OCI-LY3 (cell line): ENCODE results near the gene TANC1.

Source experiments
- H2AFZ ChIP-seq: fragments of 200-600, 300-600 bp; shearing (Covaris generic); 2 replicates; pipeline ENCODE4 v1.6.0; 2014; ENCODE audit warnings: antibody characterized with exemption, low read depth, low read length
- H3K27ac ChIP-seq: fragments of 200-600, 300-600 bp; sonication (generic); 2 replicates; pipeline ENCODE4 v1.5.1; 2014; ENCODE audit warnings: mild to moderate bottlenecking, low read length, moderate library complexity, mixed read lengths
- H3K27me3 ChIP-seq: fragments of 200-600, 300-600 bp; sonication (generic); 2 replicates; pipeline ENCODE4 v1.6.1; 2014; ENCODE audit warnings: low read depth, low read length, mixed read lengths
- H3K36me3 ChIP-seq: fragments of 200-600, 300-600 bp; sonication (generic); replicated peaks from 2 replicates; pipeline ENCODE3; 2014; ENCODE audit warnings: low read depth, low read length, mixed read lengths
- H3K4me1 ChIP-seq: fragments of 300-600, 200-600 bp; sonication (generic); 2 replicates; pipeline ENCODE4 v1.6.1; 2014; ENCODE audit warnings: low read length, mixed read lengths
- H3K4me2 ChIP-seq: fragments of 200-600, 300-600 bp; sonication (generic); 2 replicates; pipeline ENCODE4 v1.6.1; 2014; ENCODE audit warnings: low read length, mixed read lengths
- H3K4me3 ChIP-seq: fragments of 300-600, 200-600 bp; sonication (generic); 2 replicates; pipeline ENCODE4 v1.5.1; 2014; ENCODE audit warnings: antibody characterized with exemption, mild to moderate bottlenecking, low read length, moderate library complexity
- H3K79me2 ChIP-seq: fragments of 300-600, 200-600 bp; shearing (Covaris generic); 2 replicates; pipeline ENCODE4 v1.6.1; 2014; ENCODE audit warnings: mild to moderate bottlenecking, low read length, mixed read lengths
- H3K9ac ChIP-seq: fragments of 300-600, 200-600 bp; shearing (Covaris generic); 2 replicates; pipeline ENCODE4 v1.6.0; 2014; ENCODE audit warnings: mild to moderate bottlenecking, low read length, moderate library complexity
- H3K9me3 ChIP-seq: fragments of 200-600, 300-600 bp; shearing (Covaris generic); 2 replicates; pipeline ENCODE4 v1.6.1; 2014; ENCODE audit warnings: low read length, mixed read lengths; ENCODE audit not compliant: insufficient read depth
- H4K20me1 ChIP-seq: fragments of 200-600, 300-600 bp; sonication (generic); 2 replicates; pipeline ENCODE4 v1.6.1; 2016; ENCODE audit warnings: low read length, mixed read lengths; ENCODE audit not compliant: insufficient read depth
- CTCF ChIP-seq: fragments of 200-600, 300-600 bp; sonication (generic); IDR thresholded peaks from 2 replicates; pipeline ENCODE4 v1.5.1; 2014; ENCODE audit warnings: antibody characterized with exemption, low read length, low read depth
- EZH2phosphoT487 ChIP-seq: fragments of 200-600 bp; shearing (Covaris generic); IDR thresholded peaks from 2 replicates; pipeline ENCODE4 v1.6.1; 2018; ENCODE audit warnings: antibody characterized with exemption, mixed run types, low read depth

Gene TANC1

GRCh38 chr2:159126432-159127022 is 158.1 kb downstream of the TANC1 start:
- Histone ChIP-seq H2AFZ (no peak overlapping the region), H3K27ac (no peak overlapping the region), H4K20me1 (no peaks in the 10 kb centered on the region), H3K4me3 (no peak overlapping the region), H3K9me3 (no peaks in the 10 kb centered on the region), H3K27me3 (no peaks in the 10 kb centered on the region), H3K36me3 (no peaks in the 10 kb centered on the region), H3K9ac (no peak overlapping the region), H3K79me2 (no peaks in the 10 kb centered on the region), H3K4me1 (peaks cover 4% of the 10 kb centered on the region; the same call in 1 of the 2 replicates), H3K4me2 (no peak overlapping the region)
- TF ChIP-seq CTCF (no peak), EZH2phosphoT487 (no peak)

GRCh38 chr2:159128191-159128590 is 159.8 kb downstream of the TANC1 start:
- H4K20me1 ChIP-seq = no peaks in the 10 kb centered on the region
- no peak overlapping the region for H2AFZ ChIP-seq
- H3K27ac ChIP-seq = no peak overlapping the region
- no peak overlapping the region for H3K4me2 ChIP-seq
- H3K79me2 ChIP-seq = no peaks in the 10 kb centered on the region
- H3K4me1 ChIP-seq = peaks cover 4% of the 10 kb centered on the region; the same call in 1 of the 2 replicates
- H3K27me3 ChIP-seq = no peaks in the 10 kb centered on the region
- TF ChIP-seq CTCF = no peak
- no peak for TF ChIP-seq EZH2phosphoT487
- no peaks in the 10 kb centered on the region for H3K36me3 ChIP-seq
- H3K9me3 ChIP-seq = no peaks in the 10 kb centered on the region
- no peak overlapping the region for H3K4me3 ChIP-seq
- no peak overlapping the region for H3K9ac ChIP-seq

GRCh38 chr2:159129269-159129668 is 160.8 kb downstream of the TANC1 start:
- no peak for TF ChIP-seq EZH2phosphoT487
- TF ChIP-seq CTCF = no peak
- Histone ChIP-seq H3K36me3 (no peaks in the 10 kb centered on the region), H3K4me2 (no peak overlapping the region), H2AFZ (no peak overlapping the region), H4K20me1 (no peaks in the 10 kb centered on the region), H3K27me3 (no peaks in the 10 kb centered on the region), H3K27ac (no peak overlapping the region), H3K9ac (no peak overlapping the region), H3K4me1 (peaks cover 3% of the 10 kb centered on the region; the same call in 1 of the 2 replicates), H3K9me3 (no peaks in the 10 kb centered on the region), H3K4me3 (no peak overlapping the region), H3K79me2 (no peaks in the 10 kb centered on the region)

GRCh38 chr2:159129824-159130223 is 161.4 kb downstream of the TANC1 start:
- TF ChIP-seq CTCF (no peak), EZH2phosphoT487 (no peak)

More at GRCh38 chr2:159129824-159130223, 161.4 kb downstream of the TANC1 start:
- H3K9me3 ChIP-seq = no peaks in the 10 kb centered on the region
- no peak overlapping the region for H3K9ac ChIP-seq
- H3K36me3 ChIP-seq = no peaks in the 10 kb centered on the region
- no peaks in the 10 kb centered on the region; the same call in 1 of the 2 replicates for H3K4me1 ChIP-seq
- no peak overlapping the region for H3K4me3 ChIP-seq
- H4K20me1 ChIP-seq = no peaks in the 10 kb centered on the region
- H3K27ac ChIP-seq = no peak overlapping the region
- H3K27me3 ChIP-seq = no peaks in the 10 kb centered on the region
- no peak overlapping the region for H2AFZ ChIP-seq
- H3K79me2 ChIP-seq = no peaks in the 10 kb centered on the region
- H3K4me2 ChIP-seq = no peak overlapping the region
